ENCODE results near the gene METTL14.

Gene METTL14

GRCh38 chr4:118759481-118759880 is 74.3 kb downstream of the METTL14 start:
- Histone ChIP-seq H3K27ac (ENCODE audit: low read length) (peak overlapping the region; percentile 39), H3K4me3 (ENCODE audit: low read depth in 1 of 2, low read length in 2 of 2) (no peak overlapping the region), H3K4me1 (ENCODE audit: control insufficient read depth in 1 of 2, insufficient read depth in 2 of 2, low read length in 2 of 2) (peaks cover 6 to 45% of the 10 kb centered on the region in 2 donors), H3K36me3 (ENCODE audit: control insufficient read depth in 1 of 2, insufficient read depth in 2 of 2, low read length in 2 of 2) (peaks cover 4% of the 10 kb centered on the region in 2 donors), H3K27me3 (ENCODE audit: low read depth, low read length) (no peaks in the 10 kb centered on the region), H3K9me3 (ENCODE audit: control insufficient read depth in 1 of 2, low read length in 2 of 2) (no peaks in the 10 kb centered on the region)

DNA sequence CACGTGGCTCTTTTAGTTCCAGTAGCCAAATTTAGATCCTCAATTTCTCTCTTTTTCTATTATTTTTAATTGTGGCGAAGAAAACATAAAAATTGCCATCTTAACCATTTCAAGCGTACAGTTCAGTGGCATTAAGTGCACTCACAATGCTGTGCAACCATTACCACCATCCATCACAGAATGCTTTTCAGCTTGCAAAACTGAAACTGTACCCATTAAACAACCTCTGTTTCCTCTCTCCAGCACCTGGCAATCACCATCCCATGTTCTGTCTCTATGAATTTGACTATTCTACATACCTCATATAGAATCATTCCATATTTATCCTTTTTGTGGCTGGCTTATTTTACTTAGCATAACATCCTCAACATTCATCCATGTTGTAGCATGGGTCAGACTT is 74.9 kb downstream of the METTL14 start:
- Histone ChIP-seq H3K9me3 (ENCODE audit: control insufficient read depth in 1 of 2, low read length in 2 of 2) (no peaks in the 10 kb centered on the region), H3K36me3 (ENCODE audit: control insufficient read depth in 1 of 2, insufficient read depth in 2 of 2, low read length in 2 of 2) (peaks cover 7 to 8% of the 10 kb centered on the region in 2 donors), H3K27me3 (ENCODE audit: low read depth, low read length) (no peaks in the 10 kb centered on the region), H3K4me3 (ENCODE audit: low read depth in 1 of 2, low read length in 2 of 2) (no peak overlapping the region), H3K4me1 (ENCODE audit: control insufficient read depth in 1 of 2, insufficient read depth in 2 of 2, low read length in 2 of 2) (peaks cover 13 to 44% of the 10 kb centered on the region in 2 donors), H3K27ac (ENCODE audit: low read length) (no peak overlapping the region)

GRCh38 chr4:118760493-118760892 is 75.3 kb downstream of the METTL14 start:
- Histone ChIP-seq H3K4me3 (ENCODE audit: low read depth in 1 of 2, low read length in 2 of 2) (no peak overlapping the region), H3K27ac (ENCODE audit: low read length) (no peak overlapping the region), H3K27me3 (ENCODE audit: low read depth, low read length) (no peaks in the 10 kb centered on the region), H3K4me1 (ENCODE audit: control insufficient read depth in 1 of 2, insufficient read depth in 2 of 2, low read length in 2 of 2) (peaks cover 14 to 44% of the 10 kb centered on the region in 2 donors), H3K36me3 (ENCODE audit: control insufficient read depth in 1 of 2, insufficient read depth in 2 of 2, low read length in 2 of 2) (peaks cover 7 to 8% of the 10 kb centered on the region in 2 donors), H3K9me3 (ENCODE audit: control insufficient read depth in 1 of 2, low read length in 2 of 2) (no peaks in the 10 kb centered on the region)

GRCh38 chr4:118761397-118762016 is 76.3 kb downstream of the METTL14 start:
- no peaks in the 10 kb centered on the region for H3K9me3 ChIP-seq (ENCODE audit: control insufficient read depth in 1 of 2, low read length in 2 of 2)
- H3K27ac ChIP-seq (ENCODE audit: low read length): peak overlapping the region; percentile 17
- H3K4me1 ChIP-seq (ENCODE audit: control insufficient read depth in 1 of 2, insufficient read depth in 2 of 2, low read length in 2 of 2): peaks cover 14 to 47% of the 10 kb centered on the region in 2 donors
- H3K36me3 ChIP-seq (ENCODE audit: control insufficient read depth in 1 of 2, insufficient read depth in 2 of 2, low read length in 2 of 2): peaks cover 11 to 13% of the 10 kb centered on the region in 2 donors
- H3K4me3 ChIP-seq (ENCODE audit: low read depth in 1 of 2, low read length in 2 of 2): no peak overlapping the region
- H3K27me3 ChIP-seq (ENCODE audit: low read depth, low read length): no peaks in the 10 kb centered on the region

- Histone ChIP-seq H3K9me3 (ENCODE audit: control insufficient read depth in 1 of 2, low read length in 2 of 2) (no peaks in the 10 kb centered on the region), H3K4me3 (ENCODE audit: low read depth in 1 of 2, low read length in 2 of 2) (no peak overlapping the region), H3K27ac (ENCODE audit: low read length) (peak overlapping the region; percentile 17), H3K4me1 (ENCODE audit: control insufficient read depth in 1 of 2, insufficient read depth in 2 of 2, low read length in 2 of 2) (peaks cover 14 to 46% of the 10 kb centered on the region in 2 donors), H3K27me3 (ENCODE audit: low read depth, low read length) (no peaks in the 10 kb centered on the region), H3K36me3 (ENCODE audit: control insufficient read depth in 1 of 2, insufficient read depth in 2 of 2, low read length in 2 of 2) (peaks cover 18 to 20% of the 10 kb centered on the region in 2 donors)
Measured at GRCh38 chr4:118762155-118762554, 77.0 kb downstream of the METTL14 start.

DNA sequence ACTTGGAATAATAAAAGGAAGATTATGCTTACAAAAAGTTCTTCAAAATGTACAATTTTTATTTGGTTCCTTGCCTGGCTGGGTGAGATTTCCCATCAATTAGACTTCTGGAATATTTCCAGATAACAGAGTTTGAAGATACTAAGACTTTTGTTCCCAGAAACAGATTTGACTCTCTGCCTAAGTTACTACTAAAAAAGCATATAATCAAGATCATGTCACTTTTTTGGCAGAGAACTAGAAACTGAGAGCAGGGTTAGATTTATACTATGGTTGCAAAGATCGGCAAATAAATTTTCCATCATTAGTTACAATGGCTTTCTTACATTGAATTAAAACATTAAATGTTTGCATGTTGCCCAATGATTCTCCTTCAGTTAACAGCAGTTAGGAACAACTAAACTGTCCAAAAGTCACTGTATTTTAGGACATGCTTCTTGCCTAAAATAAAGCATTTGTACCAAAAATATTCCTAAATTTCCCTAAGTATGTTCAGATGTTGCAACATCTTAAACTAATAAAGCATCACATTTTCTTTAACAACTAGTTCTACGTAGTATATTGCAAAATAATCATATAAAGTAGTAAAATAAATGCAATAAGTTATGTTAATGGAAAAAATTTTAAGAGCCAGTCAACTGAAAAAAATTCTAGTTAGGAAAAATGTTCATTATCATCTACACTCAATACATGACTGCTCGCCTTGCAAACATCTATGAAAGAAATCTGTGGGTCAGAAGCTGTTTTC is 77.7 kb downstream of the METTL14 start:
- Histone ChIP-seq H3K4me3 (ENCODE audit: low read depth in 1 of 2, low read length in 2 of 2) (no peak overlapping the region), H3K36me3 (ENCODE audit: control insufficient read depth in 1 of 2, insufficient read depth in 2 of 2, low read length in 2 of 2) (peaks cover 19 to 26% of the 10 kb centered on the region in 2 donors), H3K9me3 (ENCODE audit: control insufficient read depth in 1 of 2, low read length in 2 of 2) (no peaks in the 10 kb centered on the region), H3K4me1 (ENCODE audit: control insufficient read depth in 1 of 2, insufficient read depth in 2 of 2, low read length in 2 of 2) (peaks cover 8 to 42% of the 10 kb centered on the region in 2 donors), H3K27me3 (ENCODE audit: low read depth, low read length) (no peaks in the 10 kb centered on the region), H3K27ac (ENCODE audit: low read length) (peak overlapping the region; percentile 2)

Data from muscle layer of duodenum (tissue), 2 donors.